ENCODE measurements around the gene TLNRD1. TPM values are rescaled to one million over a fixed set of nuclear protein-coding genes. Genes with fewer than 3 reads are reported as not detected.

The TLNRD1 gene
- polyA plus RNA-seq, 1 donor from 2014 or later = 4.6 TPM

DNA sequence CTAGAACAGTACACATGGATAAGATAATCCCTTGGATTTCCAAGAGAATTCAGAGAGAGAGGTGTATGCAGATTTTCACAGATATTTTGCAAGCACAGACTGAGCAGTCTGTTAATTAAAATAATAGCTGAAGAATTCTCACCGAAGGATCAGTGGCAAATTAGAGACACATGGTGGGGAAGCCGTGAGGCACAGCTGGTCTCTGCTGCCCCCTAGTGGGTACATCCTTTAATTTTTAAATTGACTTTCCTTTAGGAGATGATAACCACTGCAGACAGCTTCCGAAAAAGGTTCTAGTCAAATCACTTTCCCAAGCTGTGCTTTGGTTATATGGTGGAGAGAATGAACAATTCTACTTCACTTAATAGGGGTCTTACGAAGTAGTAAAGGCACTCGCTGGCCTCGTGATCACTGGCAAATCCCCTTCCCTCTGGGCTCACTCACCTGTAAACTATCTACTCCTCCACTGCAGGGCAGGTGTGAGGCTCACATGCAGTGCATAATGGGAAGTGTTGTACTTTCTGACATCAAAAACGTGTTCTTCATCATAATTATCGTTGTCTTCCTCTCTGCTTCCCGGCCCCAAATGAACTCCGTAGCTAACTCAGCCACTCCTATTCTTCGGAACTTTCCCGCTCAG, 30.6 kb upstream of the TLNRD1 start:
- Mint-ChIP-seq H3K9me3 (no peaks in the 10 kb centered on the region), H3K36me3 (no peaks in the 10 kb centered on the region), H3K4me1 (peaks cover 4 to 12% (median 6%) of the 10 kb centered on the region in 3 donors), H3K27me3 (no peaks in the 10 kb centered on the region), H3K27ac (peak overlapping the region in 2 of 3 donors; percentile 25 to 64), H3K4me3 (no peak overlapping the region)

DNA sequence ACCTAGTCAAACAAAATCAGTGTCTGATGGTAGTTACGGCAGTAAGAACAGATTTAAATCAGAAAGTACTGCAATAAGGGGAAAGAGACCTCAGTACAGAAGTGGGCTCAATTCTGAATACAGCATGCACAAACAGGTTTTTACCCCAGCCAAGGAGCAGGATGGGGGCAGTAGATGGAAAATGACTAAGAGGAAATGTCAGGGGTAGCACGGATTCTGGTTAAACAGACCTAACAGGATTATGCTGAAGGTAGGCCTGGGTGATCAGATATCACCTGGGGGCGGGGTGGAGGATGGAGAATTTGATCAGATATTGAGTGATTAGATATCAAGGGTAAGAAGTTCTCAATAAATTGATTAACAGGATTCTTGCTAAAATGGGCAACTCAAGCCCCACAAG, 30.1 kb upstream of the TLNRD1 start:
- no peak overlapping the region for H3K4me3 Mint-ChIP-seq
- H3K4me1 Mint-ChIP-seq = peaks cover 6 to 16% (median 6%) of the 10 kb centered on the region in 3 donors
- no peaks in the 10 kb centered on the region for H3K27me3 Mint-ChIP-seq
- no peak overlapping the region for H3K27ac Mint-ChIP-seq
- H3K9me3 Mint-ChIP-seq = no peaks in the 10 kb centered on the region
- no peaks in the 10 kb centered on the region for H3K36me3 Mint-ChIP-seq

DNA sequence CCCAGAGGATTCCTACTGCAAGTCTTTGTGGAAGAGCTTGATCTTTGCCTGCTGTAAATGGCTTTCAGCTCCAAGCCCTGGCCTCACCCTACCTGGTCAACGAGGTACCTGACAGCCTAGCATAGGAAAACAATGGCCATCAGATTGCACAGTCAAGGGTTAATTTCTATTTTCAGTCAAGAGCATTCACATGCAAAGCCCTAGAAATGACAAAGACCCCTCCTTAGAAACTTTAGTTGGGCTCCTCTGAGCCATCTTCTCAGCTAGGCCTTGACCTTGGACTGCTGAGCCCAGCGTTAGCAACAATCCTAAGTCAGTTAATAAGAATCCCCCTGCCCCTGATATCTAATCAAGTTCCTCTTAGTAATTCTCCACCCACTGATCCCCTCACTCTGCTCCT, 29.6 kb upstream of the TLNRD1 start:
- no peak overlapping the region for H3K4me3 Mint-ChIP-seq
- no peak overlapping the region for H3K27ac Mint-ChIP-seq
- no peaks in the 10 kb centered on the region for H3K9me3 Mint-ChIP-seq
- H3K36me3 Mint-ChIP-seq = no peaks in the 10 kb centered on the region
- H3K27me3 Mint-ChIP-seq = no peaks in the 10 kb centered on the region
- H3K4me1 Mint-ChIP-seq = peaks cover 6 to 16% (median 6%) of the 10 kb centered on the region in 3 donors

DNA sequence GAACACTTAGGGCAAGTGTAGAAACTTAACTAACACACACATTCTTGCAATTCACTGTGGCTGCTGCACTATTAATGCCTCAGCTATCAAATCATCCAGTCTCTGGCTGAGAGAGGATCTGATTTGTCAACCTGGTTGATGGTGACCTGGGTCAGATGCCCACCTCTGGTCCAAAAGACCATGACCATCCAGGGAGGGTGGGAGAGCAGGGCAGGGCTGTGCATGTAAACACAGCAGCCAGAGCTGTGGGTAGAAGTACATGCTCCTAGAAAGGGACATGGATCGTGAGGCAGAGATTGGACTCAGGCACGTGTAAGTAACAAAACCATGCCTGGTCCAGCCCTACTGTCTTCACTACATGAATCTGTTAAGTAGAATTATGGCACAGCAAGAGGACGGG, 28.4 kb upstream of the TLNRD1 start:
- no peak overlapping the region for H3K27ac Mint-ChIP-seq

DNA sequence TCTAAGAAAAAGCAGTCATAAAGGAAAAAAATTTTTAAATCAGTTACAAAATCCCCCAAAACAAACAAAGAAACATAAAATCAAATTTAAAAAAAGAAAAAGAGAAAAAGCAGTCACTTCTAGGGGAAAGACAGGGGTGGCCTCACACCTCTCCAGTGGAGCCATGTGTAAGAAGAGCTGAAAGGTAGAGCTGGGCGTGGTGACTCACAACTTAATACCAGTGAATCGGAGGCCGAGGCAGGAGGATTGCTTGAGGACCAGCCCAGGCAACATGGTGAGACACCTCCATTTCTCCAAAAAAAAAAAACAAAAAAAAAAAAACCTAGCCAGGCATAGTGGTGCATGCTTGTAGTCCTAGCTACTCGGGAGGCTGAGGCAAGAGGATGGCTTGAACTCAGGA, 25.8 kb upstream of the TLNRD1 start:
- H3K36me3 Mint-ChIP-seq = peaks cover 5% of the 10 kb centered on the region
- no peaks in the 10 kb centered on the region for H3K9me3 Mint-ChIP-seq
- no peak overlapping the region for H3K27ac Mint-ChIP-seq
- H3K4me3 Mint-ChIP-seq = no peak overlapping the region
- H3K4me1 Mint-ChIP-seq = peaks cover 21 to 38% (median 26%) of the 10 kb centered on the region in 3 donors
- H3K27me3 Mint-ChIP-seq = no peaks in the 10 kb centered on the region

More for the DNA sequence above, 28.4 kb upstream of the TLNRD1 start:
- Mint-ChIP-seq H3K4me1 (peaks cover 12 to 19% (median 13%) of the 10 kb centered on the region in 3 donors), H3K36me3 (no peaks in the 10 kb centered on the region), H3K27me3 (no peaks in the 10 kb centered on the region), H3K9me3 (no peaks in the 10 kb centered on the region), H3K4me3 (no peak overlapping the region)

DNA sequence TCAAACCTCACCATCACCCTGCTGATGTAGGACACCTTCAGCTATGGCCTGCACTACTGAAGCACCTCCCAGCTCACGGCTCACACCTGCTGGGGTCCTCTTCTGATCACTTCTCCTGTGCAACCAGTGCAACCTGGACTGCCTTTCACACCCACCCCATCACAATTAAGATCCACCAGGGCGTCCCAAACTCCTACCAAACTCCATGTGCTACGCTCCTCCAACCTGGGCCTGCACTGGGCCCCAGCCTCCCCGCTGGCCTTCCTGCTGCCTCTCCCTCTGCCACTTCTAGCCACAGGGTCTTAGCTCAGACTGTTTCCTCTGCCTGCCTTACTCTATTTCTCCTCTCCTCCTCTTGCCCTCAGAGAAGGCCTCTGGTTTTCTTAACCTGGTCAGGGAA, 23.9 kb upstream of the TLNRD1 start:
- H3K27me3 Mint-ChIP-seq = no peaks in the 10 kb centered on the region
- H3K27ac Mint-ChIP-seq = peak overlapping the region in 1 of 3 donors; percentile 3
- H3K9me3 Mint-ChIP-seq = no peaks in the 10 kb centered on the region
- peaks cover 5% of the 10 kb centered on the region for H3K36me3 Mint-ChIP-seq
- peaks cover 18 to 36% (median 23%) of the 10 kb centered on the region in 3 donors for H3K4me1 Mint-ChIP-seq
- no peak overlapping the region for H3K4me3 Mint-ChIP-seq

DNA sequence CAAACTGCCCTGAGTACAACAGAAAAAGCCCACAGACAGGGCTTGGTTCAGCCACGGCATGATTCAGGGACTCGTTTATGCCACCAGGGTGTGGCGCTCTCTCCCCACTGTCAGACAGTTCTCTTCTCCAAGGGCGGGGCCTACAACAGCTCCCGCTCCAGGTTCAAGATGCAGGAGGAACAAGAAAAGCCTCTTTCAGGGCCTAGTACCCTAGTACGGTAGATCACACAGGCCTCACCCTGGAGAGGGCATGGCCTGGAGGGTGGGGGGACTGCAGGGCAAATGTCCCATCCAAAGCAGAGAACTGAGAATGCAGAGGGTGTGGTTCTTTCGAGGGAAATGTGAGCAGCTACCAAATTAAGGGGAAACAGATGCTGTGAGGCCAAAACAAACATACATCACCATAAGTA, 23.1 kb upstream of the TLNRD1 start:
- H3K36me3 Mint-ChIP-seq = peaks cover 10% of the 10 kb centered on the region
- no peaks in the 10 kb centered on the region for H3K27me3 Mint-ChIP-seq
- H3K9me3 Mint-ChIP-seq = no peaks in the 10 kb centered on the region
- peaks cover 25 to 39% (median 30%) of the 10 kb centered on the region in 3 donors for H3K4me1 Mint-ChIP-seq
- peak overlapping the region in 1 of 4 donors; percentile 61 for H3K4me3 Mint-ChIP-seq
- H3K27ac Mint-ChIP-seq = peak overlapping the region; percentile 5 to 85 (median 13)

DNA sequence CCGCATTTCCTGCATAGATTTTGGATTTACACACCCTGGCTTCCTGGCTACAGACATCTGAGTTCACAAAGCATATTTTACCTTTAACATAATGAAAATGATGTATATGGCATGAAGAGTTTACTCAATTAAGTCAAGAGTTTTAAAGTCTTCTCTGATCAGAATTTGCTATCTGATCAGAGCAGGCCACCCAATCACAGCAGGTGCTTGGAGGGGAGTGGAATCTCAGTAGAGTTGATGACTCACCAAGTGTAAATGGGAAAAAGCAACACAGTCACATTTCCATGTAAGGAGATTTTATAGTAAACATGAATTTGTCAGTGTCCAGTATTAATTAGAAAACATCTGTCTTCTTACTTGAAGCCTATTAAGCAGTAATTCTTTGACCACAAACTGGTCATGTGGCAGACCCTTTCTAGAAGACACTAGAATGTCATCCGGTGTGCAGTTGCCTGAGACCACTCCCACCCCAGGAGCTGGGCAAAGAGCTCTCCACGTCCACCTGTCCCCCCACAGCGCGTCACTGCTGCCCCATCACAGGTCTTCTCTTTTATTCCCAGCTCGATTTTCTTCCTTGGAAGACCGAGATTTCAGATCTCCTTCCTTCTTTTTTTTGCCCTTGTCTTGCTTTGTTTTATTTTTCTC, 21.9 kb upstream of the TLNRD1 start:
- Mint-ChIP-seq H3K36me3 (peaks cover 10% of the 10 kb centered on the region), H3K27me3 (no peaks in the 10 kb centered on the region), H3K4me3 (no peak overlapping the region), H3K27ac (peak overlapping the region in 1 of 3 donors; percentile 50), H3K9me3 (no peaks in the 10 kb centered on the region), H3K4me1 (peaks cover 25 to 45% (median 35%) of the 10 kb centered on the region in 3 donors)

DNA sequence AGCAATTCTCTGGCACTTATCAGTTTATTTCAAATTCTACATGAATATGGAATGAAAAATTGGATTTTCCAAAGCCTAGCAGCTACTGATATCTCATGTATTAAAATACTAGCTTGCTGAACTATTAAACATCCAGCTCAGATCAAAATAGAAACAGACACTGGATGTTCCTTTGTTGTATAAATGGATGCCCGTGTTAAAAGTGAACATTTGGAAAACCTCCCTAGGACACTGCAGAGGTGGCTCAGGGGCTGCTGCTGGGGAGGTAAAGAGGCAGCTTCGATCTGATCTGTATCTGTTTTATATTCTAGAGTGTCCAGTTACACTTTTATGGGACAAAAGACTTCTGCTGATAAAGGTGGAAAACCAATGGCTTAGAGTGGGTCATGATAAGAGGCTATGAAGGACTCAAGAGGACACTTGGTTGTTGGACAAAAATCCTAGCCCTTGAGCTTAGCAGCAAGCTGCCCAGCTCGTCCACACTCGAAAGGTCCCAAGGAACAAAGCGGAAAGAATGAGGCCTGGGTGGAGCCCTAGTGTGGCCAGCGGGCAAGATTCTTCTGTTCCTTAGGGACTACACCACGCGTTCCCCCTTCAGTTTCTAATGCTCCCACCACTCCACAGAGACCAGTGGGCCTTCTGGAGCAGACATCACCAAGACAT, 21.1 kb upstream of the TLNRD1 start:
- Mint-ChIP-seq H3K27me3 (no peaks in the 10 kb centered on the region), H3K4me1 (peaks cover 29 to 45% (median 42%) of the 10 kb centered on the region in 3 donors), H3K27ac (peak overlapping the region in 2 of 3 donors; percentile 6 to 50), H3K4me3 (no peak overlapping the region), H3K9me3 (no peaks in the 10 kb centered on the region), H3K36me3 (peaks cover 10% of the 10 kb centered on the region)

DNA sequence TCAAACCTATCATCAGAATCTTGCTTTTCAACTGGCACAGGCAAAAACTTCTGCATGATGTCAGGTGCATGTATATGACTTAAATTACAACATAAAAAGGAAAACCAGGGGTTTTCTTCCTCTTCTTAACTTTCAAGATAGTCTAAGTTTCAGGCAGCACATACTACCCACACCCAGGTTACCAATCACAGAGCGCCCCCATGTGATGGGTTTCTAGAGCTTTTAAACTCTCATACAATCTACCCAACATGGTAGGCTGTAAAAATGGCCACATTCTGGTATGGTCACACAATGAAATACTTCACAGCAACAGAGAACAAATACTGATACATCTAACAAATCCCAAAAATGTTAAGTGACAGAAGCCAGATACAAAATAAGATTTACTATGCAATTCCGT, 18.5 kb upstream of the TLNRD1 start:
- H3K4me1 Mint-ChIP-seq = peaks cover 37 to 59% (median 53%) of the 10 kb centered on the region in 3 donors
- H3K36me3 Mint-ChIP-seq = peaks cover 10% of the 10 kb centered on the region
- peak overlapping the region in 1 of 4 donors; percentile 41 for H3K4me3 Mint-ChIP-seq
- no peaks in the 10 kb centered on the region for H3K27me3 Mint-ChIP-seq
- H3K27ac Mint-ChIP-seq = peak overlapping the region in 2 of 3 donors; percentile 55 to 60
- H3K9me3 Mint-ChIP-seq = no peaks in the 10 kb centered on the region

DNA sequence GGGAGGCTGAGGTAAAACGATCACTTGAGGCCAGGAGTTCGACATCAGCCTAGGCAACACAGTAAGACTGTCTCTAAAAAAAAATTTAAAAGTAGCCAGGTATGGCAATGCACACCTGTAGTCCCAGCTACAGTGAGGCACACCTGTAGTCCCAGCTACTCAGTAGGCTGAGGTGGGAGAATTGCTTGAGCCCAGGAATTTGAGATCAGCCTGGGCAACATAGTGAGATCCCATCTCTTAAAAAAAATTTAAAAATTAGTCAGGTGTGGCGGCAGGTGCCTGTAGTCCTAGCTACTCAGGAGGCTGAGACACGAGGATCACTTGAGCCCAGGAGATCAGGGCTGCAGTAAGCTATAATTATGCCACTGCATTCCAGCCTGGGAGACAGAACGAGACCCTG, 17.9 kb upstream of the TLNRD1 start:
- Mint-ChIP-seq H3K36me3 (peaks cover 11% of the 10 kb centered on the region), H3K4me1 (peaks cover 34 to 54% (median 47%) of the 10 kb centered on the region in 3 donors), H3K27ac (peak overlapping the region in 1 of 3 donors; percentile 60)

DNA sequence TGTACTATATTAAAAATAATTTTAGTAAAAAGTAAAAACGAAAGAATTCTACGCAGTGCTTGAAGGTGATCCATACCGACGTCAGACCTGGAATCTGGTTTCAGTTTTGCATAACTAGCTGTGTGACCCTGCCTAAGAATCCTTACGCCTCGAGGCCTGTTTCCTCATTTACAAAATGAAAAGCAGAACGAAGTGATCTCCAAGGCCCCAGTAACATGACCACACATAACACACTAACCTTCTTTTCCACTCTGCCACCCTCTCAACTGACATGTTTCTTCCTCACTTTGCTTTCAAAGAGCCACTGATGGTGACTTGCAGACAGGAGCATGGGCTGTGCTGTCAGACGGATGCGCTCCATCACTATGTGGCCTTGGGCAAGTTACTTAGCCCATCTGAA, 15.9 kb upstream of the TLNRD1 start:
- H3K36me3 Mint-ChIP-seq = peaks cover 8% of the 10 kb centered on the region
- H3K4me1 Mint-ChIP-seq = peaks cover 41 to 53% (median 51%) of the 10 kb centered on the region in 3 donors
- H3K9me3 Mint-ChIP-seq = no peaks in the 10 kb centered on the region
- H3K4me3 Mint-ChIP-seq = peak overlapping the region in 3 of 4 donors; percentile 14 to 22 (median 19)
- H3K27ac Mint-ChIP-seq = peak overlapping the region; percentile 19 to 80 (median 63)
- H3K27me3 Mint-ChIP-seq = no peaks in the 10 kb centered on the region

More for the DNA sequence above, 17.9 kb upstream of the TLNRD1 start:
- Mint-ChIP-seq H3K4me3 (no peak overlapping the region), H3K9me3 (no peaks in the 10 kb centered on the region), H3K27me3 (no peaks in the 10 kb centered on the region)

DNA sequence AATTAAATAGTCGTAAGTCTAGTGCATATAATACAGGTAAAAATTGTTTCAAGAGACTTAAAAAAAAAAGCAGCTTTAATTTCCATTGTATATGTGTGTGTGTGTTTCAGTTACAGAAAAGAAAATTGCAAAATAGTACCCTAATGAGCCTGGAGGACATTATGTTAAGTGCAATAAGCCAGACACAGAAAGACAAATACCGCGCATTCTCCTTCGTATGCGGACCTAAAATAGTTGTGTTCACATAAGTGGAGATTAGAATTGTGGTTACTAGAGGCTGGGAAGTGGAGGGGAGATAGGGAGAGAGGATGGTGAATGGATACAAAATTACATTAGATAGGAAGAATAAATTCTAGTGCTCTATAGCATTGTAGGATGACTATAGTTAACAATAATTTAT, 14.7 kb upstream of the TLNRD1 start:
- peaks cover 43 to 53% (median 53%) of the 10 kb centered on the region in 3 donors for H3K4me1 Mint-ChIP-seq
- no peaks in the 10 kb centered on the region for H3K9me3 Mint-ChIP-seq
- peak overlapping the region in 1 of 3 donors; percentile 56 for H3K27ac Mint-ChIP-seq
- no peaks in the 10 kb centered on the region for H3K27me3 Mint-ChIP-seq
- H3K4me3 Mint-ChIP-seq = peak overlapping the region in 2 of 4 donors; percentile 4 to 83
- H3K36me3 Mint-ChIP-seq = peaks cover 8% of the 10 kb centered on the region

DNA sequence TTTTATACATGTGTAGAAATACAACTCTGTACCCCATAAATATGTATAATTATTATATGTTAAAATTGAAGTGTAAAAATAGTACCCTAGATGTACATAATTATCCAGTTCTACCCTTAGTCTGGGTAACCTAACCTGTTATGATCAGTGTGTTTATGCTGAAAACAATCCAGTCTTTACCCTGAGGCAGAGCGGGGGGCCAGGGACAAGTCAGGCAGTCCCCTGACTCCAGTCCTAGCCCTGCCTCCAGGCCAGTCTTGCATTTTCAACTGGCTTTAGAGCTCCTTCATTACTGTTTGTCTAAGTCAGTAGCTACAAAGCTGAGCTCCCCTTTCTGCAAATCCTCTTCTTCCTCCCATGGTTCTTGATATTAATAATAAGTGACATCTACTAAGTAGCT, 14.2 kb upstream of the TLNRD1 start:
- peaks cover 8% of the 10 kb centered on the region for H3K36me3 Mint-ChIP-seq
- H3K4me3 Mint-ChIP-seq = peak overlapping the region in 3 of 4 donors; percentile 39 to 83 (median 81)
- H3K4me1 Mint-ChIP-seq = peaks cover 48 to 57% (median 57%) of the 10 kb centered on the region in 3 donors
- H3K27ac Mint-ChIP-seq = peak overlapping the region in 1 of 3 donors; percentile 44
- H3K9me3 Mint-ChIP-seq = no peaks in the 10 kb centered on the region
- H3K27me3 Mint-ChIP-seq = no peaks in the 10 kb centered on the region

DNA sequence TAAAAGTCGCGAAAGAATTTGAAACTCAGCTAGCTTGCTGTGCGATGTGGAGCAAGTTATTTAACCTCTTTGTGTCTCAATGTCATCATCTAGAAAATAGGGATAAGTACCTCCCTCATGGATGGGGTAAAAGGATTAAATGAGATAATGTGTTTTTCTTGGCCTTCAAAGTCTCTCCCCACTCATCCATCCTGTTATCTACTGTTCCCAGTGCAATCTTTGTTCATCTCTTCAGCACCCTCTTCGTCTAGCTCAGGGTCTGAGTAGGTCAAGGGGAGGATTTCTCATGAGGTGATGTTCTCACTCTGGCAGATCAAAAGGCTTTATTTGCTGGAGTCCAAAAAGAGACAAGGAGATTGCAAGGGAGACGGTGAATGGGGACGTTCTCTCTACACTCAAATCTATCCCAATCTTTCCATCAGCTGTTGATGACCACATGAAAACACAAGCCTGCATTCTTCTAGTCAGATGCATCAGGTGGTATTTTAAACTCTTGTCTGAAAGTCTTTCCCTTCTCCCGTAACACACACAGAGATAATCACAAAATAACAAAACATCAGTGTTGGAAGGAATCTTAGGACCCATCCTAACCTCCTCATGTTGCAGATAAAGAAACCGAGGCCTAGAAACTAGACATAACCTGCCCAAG, 12.5 kb upstream of the TLNRD1 start:
- peak overlapping the region; percentile 96 to 99 (median 98) for H3K4me3 Mint-ChIP-seq
- no peaks in the 10 kb centered on the region for H3K27me3 Mint-ChIP-seq
- peaks cover 42 to 55% (median 50%) of the 10 kb centered on the region in 3 donors for H3K4me1 Mint-ChIP-seq
- H3K27ac Mint-ChIP-seq = peak overlapping the region; percentile 83 to 97 (median 90)
- H3K9me3 Mint-ChIP-seq = no peaks in the 10 kb centered on the region
- peaks cover 2% of the 10 kb centered on the region for H3K36me3 Mint-ChIP-seq
